ENCODE data around the gene PRDM16. TPM values are rescaled to one million over a fixed set of nuclear protein-coding genes. Genes with fewer than 3 reads are reported as not detected.

The PRDM16 gene
- total RNA-seq, 1 experiment from 2014 or later, result 0.95 TPM

- no peaks in the 10 kb centered on the region for H3K9me3 ChIP-seq
- H3K4me3 ChIP-seq, result no peak overlapping the region
- no peaks in the 10 kb centered on the region for H3K27me3 ChIP-seq
- no peaks in the 10 kb centered on the region for H3K36me3 ChIP-seq
- no peak for DNase-seq
These were observed 2.8 kb downstream of the PRDM16 start for GRCh38 chr1:3071565-3072390.

GRCh38 chr1:3072391-3073185, 3.6 kb downstream of the PRDM16 start:
- no peaks in the 10 kb centered on the region for H3K9me3 ChIP-seq
- no peak for DNase-seq
- H3K27me3 ChIP-seq, result no peaks in the 10 kb centered on the region
- no peak overlapping the region for H3K4me3 ChIP-seq
- no peaks in the 10 kb centered on the region for H3K36me3 ChIP-seq

GRCh38 chr1:3073186-3073488, 4.1 kb downstream of the PRDM16 start:
- Histone ChIP-seq H3K36me3 (no peaks in the 10 kb centered on the region), H3K4me3 (no peak overlapping the region), H3K27me3 (no peaks in the 10 kb centered on the region), H3K9me3 (no peaks in the 10 kb centered on the region)
- no peak for DNase-seq

DNA sequence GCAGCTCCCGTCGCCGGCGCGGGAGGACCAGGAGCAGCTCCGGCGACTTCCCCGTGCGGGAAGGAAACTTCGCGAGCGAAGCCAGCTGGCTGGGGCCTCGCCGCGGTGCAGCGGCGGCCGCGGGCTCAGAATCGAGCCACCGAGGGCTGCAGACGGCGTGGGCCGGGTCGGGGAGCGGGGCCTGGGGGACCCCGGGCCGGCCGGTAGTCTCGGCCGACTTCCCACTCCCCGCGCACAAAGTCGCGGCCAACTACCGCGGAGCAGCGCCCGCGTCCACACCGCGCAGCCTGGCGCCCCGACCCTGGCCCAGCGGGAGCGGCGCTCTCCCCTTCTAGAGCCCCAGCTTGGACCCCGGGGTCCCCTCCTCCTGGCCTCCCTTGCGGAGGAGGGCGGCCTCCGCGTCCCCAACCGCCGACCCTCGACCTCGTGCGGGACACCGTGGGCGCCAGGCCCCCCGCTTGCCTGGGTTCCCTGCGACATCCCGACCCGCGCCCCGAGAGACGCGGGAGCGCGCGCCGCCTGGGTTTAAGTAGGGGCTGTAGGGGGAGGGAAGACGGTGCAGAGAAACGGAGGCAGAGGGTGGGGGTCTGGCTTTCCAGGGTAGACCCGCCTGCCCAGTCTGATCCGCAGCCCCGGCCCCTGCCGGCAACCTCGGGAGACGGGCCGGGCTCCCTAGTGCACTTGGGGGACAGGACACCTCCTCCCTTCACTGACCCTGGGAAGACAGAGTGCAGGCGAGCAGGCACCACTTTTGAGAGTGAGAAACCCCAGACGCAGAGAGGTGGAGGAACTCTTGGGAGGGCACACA, 4.7 kb downstream of the PRDM16 start:
- no peaks in the 10 kb centered on the region for H3K9me3 ChIP-seq

GRCh38 chr1:3074297-3074741, 5.3 kb downstream of the PRDM16 start:
- H3K36me3 ChIP-seq, result no peaks in the 10 kb centered on the region
- no peaks in the 10 kb centered on the region for H3K27me3 ChIP-seq
- H3K4me3 ChIP-seq, result no peak overlapping the region
- H3K9me3 ChIP-seq, result no peaks in the 10 kb centered on the region
- DNase-seq, result no peak

More for the DNA sequence above, 4.7 kb downstream of the PRDM16 start:
- Histone ChIP-seq H3K4me3 (no peak overlapping the region), H3K36me3 (no peaks in the 10 kb centered on the region), H3K27me3 (no peaks in the 10 kb centered on the region)
- DNase-seq, result no peak

- DNase-seq, result no peak
- H3K27me3 ChIP-seq, result no peaks in the 10 kb centered on the region
- H3K4me3 ChIP-seq, result no peak overlapping the region
- no peaks in the 10 kb centered on the region for H3K9me3 ChIP-seq
- no peaks in the 10 kb centered on the region for H3K36me3 ChIP-seq
These were observed 5.8 kb downstream of the PRDM16 start for GRCh38 chr1:3074800-3075199.

- Histone ChIP-seq H3K4me3 (no peak overlapping the region), H3K9me3 (no peaks in the 10 kb centered on the region), H3K36me3 (no peaks in the 10 kb centered on the region), H3K27me3 (no peaks in the 10 kb centered on the region)
- DNase-seq, result no peak
These were observed 6.8 kb downstream of the PRDM16 start for GRCh38 chr1:3075666-3076362.

DNA sequence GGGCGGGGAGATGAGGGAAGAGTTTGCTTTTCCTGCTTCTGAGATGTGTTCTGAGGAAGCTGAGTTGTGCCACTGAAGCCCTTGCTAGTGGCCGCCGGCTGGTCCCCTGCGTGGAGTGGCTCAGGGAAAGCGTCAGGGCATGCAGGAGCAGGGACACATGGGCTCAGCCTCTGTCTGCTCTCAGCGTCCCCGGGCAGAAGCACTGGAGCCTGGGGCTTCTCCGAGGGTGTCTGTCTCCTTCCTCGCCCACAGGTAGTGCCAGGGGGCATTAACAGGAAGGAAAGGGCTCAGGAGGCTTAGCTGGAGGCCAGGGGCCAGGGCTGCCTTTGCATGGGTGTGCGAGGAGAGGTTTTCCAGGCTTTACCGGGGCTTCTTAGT, 7.3 kb downstream of the PRDM16 start:
- DNase-seq, result no peak
- no peak overlapping the region for H3K4me3 ChIP-seq
- no peaks in the 10 kb centered on the region for H3K36me3 ChIP-seq
- no peaks in the 10 kb centered on the region for H3K9me3 ChIP-seq
- H3K27me3 ChIP-seq, result no peaks in the 10 kb centered on the region

GRCh38 chr1:3077081-3077480, 8.1 kb downstream of the PRDM16 start:
- no peak overlapping the region for H3K4me3 ChIP-seq
- no peaks in the 10 kb centered on the region for H3K9me3 ChIP-seq
- DNase-seq, result no peak
- H3K27me3 ChIP-seq, result no peaks in the 10 kb centered on the region
- no peaks in the 10 kb centered on the region for H3K36me3 ChIP-seq

- no peak for DNase-seq
- Histone ChIP-seq H3K4me3 (no peak overlapping the region), H3K9me3 (no peaks in the 10 kb centered on the region), H3K27me3 (no peaks in the 10 kb centered on the region), H3K36me3 (no peaks in the 10 kb centered on the region)
These were observed 8.6 kb downstream of the PRDM16 start for GRCh38 chr1:3077561-3077960.

GRCh38 chr1:3078430-3078861, 9.4 kb downstream of the PRDM16 start:
- Histone ChIP-seq H3K9me3 (no peaks in the 10 kb centered on the region), H3K36me3 (no peaks in the 10 kb centered on the region), H3K4me3 (no peak overlapping the region), H3K27me3 (no peaks in the 10 kb centered on the region)
- DNase-seq, result no peak

GRCh38 chr1:3078871-3079270, 9.9 kb downstream of the PRDM16 start:
- Histone ChIP-seq H3K36me3 (no peaks in the 10 kb centered on the region), H3K4me3 (no peak overlapping the region), H3K27me3 (no peaks in the 10 kb centered on the region), H3K9me3 (no peaks in the 10 kb centered on the region)
- no peak for DNase-seq

- no peaks in the 10 kb centered on the region for H3K27me3 ChIP-seq
- no peaks in the 10 kb centered on the region for H3K36me3 ChIP-seq
- no peaks in the 10 kb centered on the region for H3K9me3 ChIP-seq
- DNase-seq, result no peak
- H3K4me3 ChIP-seq, result no peak overlapping the region
These were observed 10.5 kb downstream of the PRDM16 start for GRCh38 chr1:3079381-3080052.

DNA sequence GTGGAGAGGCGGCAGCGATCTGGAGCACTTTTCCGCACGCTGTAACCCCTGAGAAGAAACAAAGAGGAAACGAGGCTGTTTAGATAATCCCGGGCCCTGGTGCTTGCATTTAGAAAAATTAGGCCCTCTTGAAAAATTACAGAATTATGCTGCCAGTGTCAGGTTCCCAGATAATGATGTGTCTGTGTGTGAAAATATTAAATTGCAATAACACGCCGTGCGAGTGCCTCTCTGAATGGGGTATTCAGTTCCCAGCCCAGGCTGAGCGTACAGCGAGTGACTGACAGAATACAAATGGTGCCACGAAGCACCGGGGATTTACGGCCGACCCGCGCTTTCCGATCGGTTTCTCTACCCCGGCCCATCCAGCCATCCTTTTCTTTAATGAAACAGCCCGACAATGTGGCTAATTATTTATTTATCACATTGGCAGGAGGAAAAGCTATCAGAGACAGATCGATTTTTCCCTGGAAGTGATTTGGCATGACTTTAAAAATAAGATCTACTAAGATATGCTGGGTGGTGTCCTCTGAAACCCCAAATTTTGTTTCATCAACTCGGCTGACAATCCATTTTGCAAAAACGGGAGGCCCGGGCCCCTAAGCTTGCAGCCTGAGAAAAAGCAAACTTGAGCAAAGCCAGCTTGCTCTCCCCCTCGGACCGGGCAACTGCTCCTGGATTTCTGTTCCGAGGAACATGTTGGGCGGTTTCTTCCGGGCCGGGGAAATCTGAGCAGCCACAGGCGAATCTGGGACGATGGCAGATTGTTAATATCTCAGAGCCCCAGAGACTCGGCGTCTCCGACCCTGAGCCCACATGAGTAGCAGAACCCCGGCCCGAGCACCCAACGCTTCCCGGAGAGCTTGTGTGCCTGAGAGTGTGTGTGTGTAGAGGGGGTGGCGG, 11.3 kb downstream of the PRDM16 start:
- Histone ChIP-seq H3K9me3 (no peaks in the 10 kb centered on the region), H3K27me3 (no peaks in the 10 kb centered on the region), H3K4me3 (no peak overlapping the region), H3K36me3 (no peaks in the 10 kb centered on the region)
- no peak for DNase-seq

DNA sequence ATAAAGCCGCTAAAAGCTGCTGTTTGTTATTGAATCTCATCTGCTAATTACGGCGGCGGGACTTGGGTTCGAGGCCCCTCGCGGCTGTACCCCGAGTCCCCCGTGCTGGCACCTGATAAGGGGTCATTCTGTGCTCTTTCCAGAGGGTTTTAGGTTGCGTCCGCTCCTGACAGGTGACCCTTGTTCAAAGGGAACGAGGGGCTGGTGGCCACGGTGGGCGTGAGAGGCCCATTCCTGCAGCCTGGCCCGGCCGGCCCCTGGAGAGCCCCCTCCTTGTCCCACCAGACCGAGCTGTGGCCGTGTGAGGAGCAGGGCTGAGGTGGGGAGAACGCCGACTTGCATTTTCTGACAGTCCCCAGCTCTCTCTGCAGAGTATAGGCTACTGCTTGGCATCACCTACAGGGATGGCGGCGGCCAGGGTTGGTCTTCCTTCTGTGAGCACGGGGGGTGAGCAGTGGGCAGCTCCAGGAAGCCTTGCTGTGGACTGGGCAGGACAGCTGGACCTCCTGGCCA, 12.2 kb downstream of the PRDM16 start:
- H3K4me3 ChIP-seq, result no peak overlapping the region
- H3K27me3 ChIP-seq, result no peaks in the 10 kb centered on the region
- H3K9me3 ChIP-seq, result no peaks in the 10 kb centered on the region
- no peak for DNase-seq
- no peaks in the 10 kb centered on the region for H3K36me3 ChIP-seq

All from MG63 (cell line).